IMR-90 (cell line): ENCODE measurements around the gene RPH3AL.

ENCODE experiments used
- BHLHE40 ChIP-seq: fragments of 150-350 bp; IDR thresholded peaks from 2 replicates; pipeline ENCODE4 v1.6.1; 2016; ENCODE audit warnings: mild to moderate bottlenecking, low read depth, low read length
- CEBPB ChIP-seq: IDR thresholded peaks from 2 replicates; pipeline ENCODE4 v1.6.1; 2012; ENCODE audit warnings: low read depth, low read length, improper control_type of control experiment
- CHD1 ChIP-seq: IDR thresholded peaks from 2 replicates; pipeline ENCODE4 v1.6.1; 2012; ENCODE audit warnings: low read depth, low read length, improper control_type of control experiment
- FOS ChIP-seq: fragments of 150-350 bp; IDR thresholded peaks from 2 replicates; pipeline ENCODE4 v1.6.1; 2016; ENCODE audit warnings: low read depth, low read length
- MXI1 ChIP-seq: IDR thresholded peaks from 2 replicates; pipeline ENCODE4 v1.6.1; 2012; ENCODE audit warnings: low read depth, mild to moderate bottlenecking, low read length, moderate library complexity, borderline replicate concordance
- POLR2A ChIP-seq: IDR thresholded peaks from 2 replicates; pipeline ENCODE4 v1.6.1; 2012; ENCODE audit warnings: mild to moderate bottlenecking, low read depth, low read length
- RAD21 ChIP-seq: IDR thresholded peaks from 2 replicates; pipeline ENCODE4 v1.6.1; 2012; ENCODE audit warnings: low read length, improper control_type of control experiment
- TF ChIP-seq, protein P1 (sequence below): fragments of 150-350 bp; IDR thresholded peaks from 2 replicates; pipeline ENCODE4 v1.6.1; 2016; ENCODE audit warnings: low read depth, mild to moderate bottlenecking, low read length, moderate library complexity, borderline replicate concordance
- TF ChIP-seq, protein P2 (sequence below): conservative IDR thresholded peaks from 2 replicates; pipeline ENCODE4 v1.5.1; 2012; ENCODE audit warnings: mild to moderate bottlenecking, low read depth, low read length, improper control_type of control experiment
- TF ChIP-seq, protein P3 (sequence below): fragments of 150-350 bp; IDR thresholded peaks from 2 replicates; pipeline ENCODE4 v1.6.1; 2017; ENCODE audit warnings: mild to moderate bottlenecking, antibody characterized with exemption, low read length, low read depth

DNA sequence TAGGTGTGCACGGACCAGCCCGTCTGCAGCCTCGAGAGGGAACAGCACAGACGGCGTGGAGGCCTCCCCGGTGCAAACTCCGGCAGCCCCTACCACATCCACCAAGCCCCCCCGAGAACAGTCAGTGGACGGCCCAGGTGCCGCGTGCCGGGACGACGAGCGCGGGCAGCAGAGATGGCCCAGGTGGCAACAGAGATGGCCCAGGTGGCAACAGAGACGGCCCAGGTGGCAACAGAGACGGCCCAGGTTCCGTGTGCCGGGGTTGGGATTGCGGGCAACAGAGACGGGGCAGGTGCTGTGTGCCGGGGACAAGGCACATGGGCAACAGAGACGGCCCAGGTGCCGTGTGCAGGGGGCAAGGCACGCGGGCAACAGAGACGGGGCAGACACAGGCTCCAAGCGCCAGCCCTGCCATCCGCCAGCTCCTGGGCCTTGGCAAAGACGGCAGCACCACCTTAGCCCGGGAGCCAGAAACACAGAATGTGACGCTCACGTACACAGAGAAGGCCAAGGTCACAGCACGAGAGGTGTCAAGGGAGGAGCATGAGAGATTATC, 31.1 kb downstream of the RPH3AL start:
- TF ChIP-seq, protein P1, sequence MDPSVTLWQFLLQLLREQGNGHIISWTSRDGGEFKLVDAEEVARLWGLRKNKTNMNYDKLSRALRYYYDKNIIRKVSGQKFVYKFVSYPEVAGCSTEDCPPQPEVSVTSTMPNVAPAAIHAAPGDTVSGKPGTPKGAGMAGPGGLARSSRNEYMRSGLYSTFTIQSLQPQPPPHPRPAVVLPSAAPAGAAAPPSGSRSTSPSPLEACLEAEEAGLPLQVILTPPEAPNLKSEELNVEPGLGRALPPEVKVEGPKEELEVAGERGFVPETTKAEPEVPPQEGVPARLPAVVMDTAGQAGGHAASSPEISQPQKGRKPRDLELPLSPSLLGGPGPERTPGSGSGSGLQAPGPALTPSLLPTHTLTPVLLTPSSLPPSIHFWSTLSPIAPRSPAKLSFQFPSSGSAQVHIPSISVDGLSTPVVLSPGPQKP, result no peak
- TF ChIP-seq RAD21 (no peak), CEBPB (no peak), POLR2A (no peak), FOS (no peak), MXI1 (no peak), CHD1 (no peak), BHLHE40 (no peak)
- TF ChIP-seq, protein P2, sequence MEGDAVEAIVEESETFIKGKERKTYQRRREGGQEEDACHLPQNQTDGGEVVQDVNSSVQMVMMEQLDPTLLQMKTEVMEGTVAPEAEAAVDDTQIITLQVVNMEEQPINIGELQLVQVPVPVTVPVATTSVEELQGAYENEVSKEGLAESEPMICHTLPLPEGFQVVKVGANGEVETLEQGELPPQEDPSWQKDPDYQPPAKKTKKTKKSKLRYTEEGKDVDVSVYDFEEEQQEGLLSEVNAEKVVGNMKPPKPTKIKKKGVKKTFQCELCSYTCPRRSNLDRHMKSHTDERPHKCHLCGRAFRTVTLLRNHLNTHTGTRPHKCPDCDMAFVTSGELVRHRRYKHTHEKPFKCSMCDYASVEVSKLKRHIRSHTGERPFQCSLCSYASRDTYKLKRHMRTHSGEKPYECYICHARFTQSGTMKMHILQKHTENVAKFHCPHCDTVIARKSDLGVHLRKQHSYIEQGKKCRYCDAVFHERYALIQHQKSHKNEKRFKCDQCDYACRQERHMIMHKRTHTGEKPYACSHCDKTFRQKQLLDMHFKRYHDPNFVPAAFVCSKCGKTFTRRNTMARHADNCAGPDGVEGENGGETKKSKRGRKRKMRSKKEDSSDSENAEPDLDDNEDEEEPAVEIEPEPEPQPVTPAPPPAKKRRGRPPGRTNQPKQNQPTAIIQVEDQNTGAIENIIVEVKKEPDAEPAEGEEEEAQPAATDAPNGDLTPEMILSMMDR, result no peak
- TF ChIP-seq, protein P3, sequence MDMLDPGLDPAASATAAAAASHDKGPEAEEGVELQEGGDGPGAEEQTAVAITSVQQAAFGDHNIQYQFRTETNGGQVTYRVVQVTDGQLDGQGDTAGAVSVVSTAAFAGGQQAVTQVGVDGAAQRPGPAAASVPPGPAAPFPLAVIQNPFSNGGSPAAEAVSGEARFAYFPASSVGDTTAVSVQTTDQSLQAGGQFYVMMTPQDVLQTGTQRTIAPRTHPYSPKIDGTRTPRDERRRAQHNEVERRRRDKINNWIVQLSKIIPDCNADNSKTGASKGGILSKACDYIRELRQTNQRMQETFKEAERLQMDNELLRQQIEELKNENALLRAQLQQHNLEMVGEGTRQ, result no peak
